PC-9 (cell line): ENCODE data around the gene TRPT1.

Source experiments
- CTCF ChIP-seq: fragments of 200-600 bp; sonication (generic); conservative IDR thresholded peaks from 2 replicates; pipeline ENCODE4 v1.6.1; 2017; ENCODE audit warnings: mixed run types, antibody characterized with exemption, mild to moderate bottlenecking, moderate library complexity
- EZH2 ChIP-seq: fragments of 200-600 bp; sonication (generic); IDR thresholded peaks from 2 replicates; pipeline ENCODE4 v1.8.0; 2017; ENCODE audit warnings: antibody characterized with exemption, low read depth

GRCh38 chr11:64265176-64266160 lies 39.5 kb upstream of the TRPT1 start:
- no peak for TF ChIP-seq CTCF
- no peak for TF ChIP-seq EZH2
